BLaER1 treated with 17β-estradiol and CSF1 and Interleukin-3, amounts not matched to agents 10 nM and 100 nM (cell line): Measurements from ENCODE around the gene ENAH.

ENCODE experiments used
- H3K27ac ChIP-seq, 11 experiments: shearing (Covaris generic); formaldehyde crosslinking; 2 replicates each; pipeline ENCODE4 v1.8.1; 2022
- H3K27me3 ChIP-seq, 11 experiments: shearing (Covaris generic); formaldehyde crosslinking; 2 replicates each; pipeline ENCODE4 v1.8.1; 2022
- H3K36me3 ChIP-seq, 11 experiments: shearing (Covaris generic); formaldehyde crosslinking; 2 replicates each; pipeline ENCODE4 v1.8.1; 2022
- H3K4me1 ChIP-seq, 10 experiments: shearing (Covaris generic); formaldehyde crosslinking; 2 replicates each; pipeline ENCODE4 v1.8.1; 2022
- H3K4me2 ChIP-seq, 11 experiments: shearing (Covaris generic); formaldehyde crosslinking; 2 replicates each; pipeline ENCODE4 v1.8.1; 2022
- H3K4me3 ChIP-seq, 10 experiments: shearing (Covaris generic); formaldehyde crosslinking; 2 replicates each; pipeline ENCODE4 v1.8.1; 2022
- H3K9ac ChIP-seq, 11 experiments: shearing (Covaris generic); formaldehyde crosslinking; 2 replicates each; pipeline ENCODE4 v1.8.1; 2022
- H3K9me3 ChIP-seq, 11 experiments: shearing (Covaris generic); formaldehyde crosslinking; replicated peaks in 1 of 11; 2 replicates each; pipeline ENCODE4 v1.8.1; 2022
- H4K20me1 ChIP-seq, 11 experiments: shearing (Covaris generic); formaldehyde crosslinking; 2 replicates each; pipeline ENCODE4 v1.8.1; 2022
- Cebpa-rat ChIP-seq, 11 experiments: shearing (Covaris generic); IDR thresholded peaks; 2 replicates each; pipeline ENCODE4 v1.8.1; 2022

ENAH gene

DNA sequence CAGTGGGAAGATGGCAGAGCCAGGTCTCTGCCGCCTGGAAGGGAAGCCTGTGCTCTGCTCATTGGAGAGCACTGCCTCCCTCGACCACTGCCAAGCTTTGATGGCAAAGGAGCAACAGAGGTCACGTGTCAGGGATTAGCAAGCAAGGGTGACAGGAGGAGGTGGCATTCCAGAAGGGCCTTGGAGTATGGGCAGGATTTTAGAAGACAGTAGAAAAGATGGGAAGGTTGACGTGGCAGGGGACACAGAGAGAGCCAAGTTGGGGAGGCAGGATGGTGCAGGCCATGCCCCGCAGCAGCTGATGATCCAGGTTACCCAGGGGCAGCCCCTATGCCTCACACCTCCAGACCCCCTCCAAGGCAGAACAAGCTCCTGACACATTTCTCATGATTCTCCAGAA is 203.1 kb downstream of the ENAH start:
- Histone ChIP-seq H3K4me3 (no peak overlapping the region), H3K9me3 (0 out of 22 replicates have a peak, but pooled peaks cover 0 to 4% (median 0%) of the 10 kb centered on the region in 11 experiments), H3K36me3 (no peaks in the 10 kb centered on the region), H3K27ac (peak overlapping the region in 7 of 11 experiments; percentile 7 to 96 (median 13); a peak in 7 of 22 replicates), H4K20me1 (no peaks in the 10 kb centered on the region), H3K9ac (no peak overlapping the region), H3K27me3 (no peaks in the 10 kb centered on the region), H3K4me2 (peak overlapping the region in 5 of 11 experiments; percentile 5 to 86 (median 53); a peak in 9 of 22 replicates), H3K4me1 (peaks cover 46 to 88% (median 68%) of the 10 kb centered on the region in 10 experiments)
- no peak for TF ChIP-seq Cebpa-rat (IDR thresholded peaks at IDR 0.05)

DNA sequence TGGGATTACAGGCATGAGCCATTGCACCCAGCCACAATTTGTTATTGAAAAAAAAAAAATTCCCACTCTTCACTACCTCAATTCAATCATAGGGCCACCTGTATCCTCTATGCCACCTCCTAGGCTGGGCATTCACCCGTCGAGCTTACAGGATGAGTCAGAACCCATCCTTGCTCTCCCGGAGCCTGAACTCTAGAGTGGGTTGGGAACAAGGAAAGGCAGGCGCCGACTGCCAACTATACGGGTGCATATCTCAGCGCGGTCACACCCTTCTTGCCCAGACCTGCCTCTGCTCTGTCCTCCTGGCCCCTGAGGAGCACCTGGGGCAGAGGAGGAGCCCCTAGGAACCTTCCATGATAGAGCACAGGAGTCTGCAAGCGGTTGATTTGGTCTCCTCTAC is 203.7 kb downstream of the ENAH start:
- no peak overlapping the region for H3K4me3 ChIP-seq
- H3K9me3 ChIP-seq: peaks cover 0 to 8% (median 0%) of the 10 kb centered on the region in 11 experiments; a peak in 4 of 22 replicates
- peak overlapping the region in 3 of 11 experiments; percentile 53 to 86 (median 76); a peak in 7 of 22 replicates for H3K4me2 ChIP-seq
- no peaks in the 10 kb centered on the region for H4K20me1 ChIP-seq
- peaks cover 51 to 86% (median 68%) of the 10 kb centered on the region in 10 experiments for H3K4me1 ChIP-seq
- H3K36me3 ChIP-seq: no peaks in the 10 kb centered on the region
- no peaks in the 10 kb centered on the region for H3K27me3 ChIP-seq
- H3K9ac ChIP-seq: no peak overlapping the region
- no peak for TF ChIP-seq Cebpa-rat (IDR thresholded peaks at IDR 0.05)
- H3K27ac ChIP-seq: peak overlapping the region in 6 of 11 experiments; percentile 7 to 96 (median 14); a peak in 8 of 22 replicates

DNA sequence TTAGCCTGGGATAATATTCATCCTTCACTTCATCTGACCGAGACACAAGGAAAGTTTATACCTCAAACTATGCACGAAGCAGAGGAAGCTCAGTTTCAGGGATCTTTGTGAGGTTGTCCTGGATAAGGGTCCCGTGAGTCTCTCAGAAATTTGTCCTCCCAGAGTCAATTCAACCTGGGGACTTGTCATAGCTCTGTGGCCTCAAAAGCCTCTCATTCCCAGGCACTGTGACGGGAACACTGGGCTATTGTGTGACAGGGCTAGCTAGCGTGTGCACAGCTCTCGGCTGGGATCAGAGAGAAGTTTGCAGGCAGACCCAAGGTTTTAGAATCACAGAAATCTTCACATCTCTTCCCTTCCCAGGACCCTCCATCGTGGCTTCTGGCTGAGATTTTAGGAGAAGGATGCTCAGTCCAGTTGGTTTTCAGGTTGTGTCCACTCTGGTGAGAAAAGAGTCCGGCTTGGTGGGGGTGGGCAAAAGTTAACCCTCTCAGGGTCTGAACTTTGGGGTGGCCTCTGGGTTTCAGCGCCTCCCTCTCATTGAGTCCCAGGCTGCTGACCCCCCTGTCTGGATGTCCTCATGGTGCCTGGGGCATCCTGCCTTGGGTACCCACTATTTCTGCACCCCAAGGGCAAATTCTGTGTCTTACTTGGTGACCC is 204.6 kb downstream of the ENAH start:
- TF ChIP-seq Cebpa-rat (IDR thresholded peaks at IDR 0.05): no peak
- Histone ChIP-seq H3K36me3 (no peaks in the 10 kb centered on the region), H3K4me1 (peaks cover 56 to 87% (median 70%) of the 10 kb centered on the region in 10 experiments), H3K4me3 (no peak overlapping the region), H3K27me3 (no peaks in the 10 kb centered on the region), H3K4me2 (peak overlapping the region in 9 of 11 experiments; percentile 76 to 93 (median 86); a peak in 14 of 22 replicates), H3K27ac (peak overlapping the region in 7 of 11 experiments; percentile 44 to 99 (median 96); a peak in 11 of 22 replicates), H4K20me1 (no peaks in the 10 kb centered on the region), H3K9me3 (peaks cover 0 to 15% (median 3%) of the 10 kb centered on the region in 11 experiments; a peak in 4 of 22 replicates), H3K9ac (peak overlapping the region in 1 of 11 experiments; percentile 78; a peak in 1 of 22 replicates)

DNA sequence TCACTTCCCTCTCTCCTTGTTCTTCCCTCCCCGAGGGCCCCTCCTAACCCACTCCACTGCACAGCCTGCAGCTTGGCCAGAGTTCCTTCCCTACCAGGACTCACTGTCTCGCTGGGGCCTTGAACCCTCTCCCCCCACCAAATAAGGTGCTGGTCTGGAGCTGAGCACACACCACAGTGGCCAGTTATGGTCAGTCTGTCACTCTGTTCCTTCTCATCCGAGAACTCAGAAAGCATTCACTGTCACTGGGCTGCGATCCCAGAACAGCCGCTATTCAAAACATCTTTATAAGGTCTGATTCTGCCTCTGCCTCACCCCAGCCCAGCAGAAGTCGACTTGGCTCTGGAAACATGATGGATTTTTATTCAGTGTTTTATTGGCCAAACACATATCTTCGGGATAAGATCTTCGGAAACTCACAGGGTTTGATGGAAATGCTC is 205.3 kb downstream of the ENAH start:
- Histone ChIP-seq H3K27me3 (no peaks in the 10 kb centered on the region), H3K36me3 (no peaks in the 10 kb centered on the region), H3K4me1 (peaks cover 62 to 93% (median 76%) of the 10 kb centered on the region in 10 experiments), H4K20me1 (no peaks in the 10 kb centered on the region), H3K4me2 (peak overlapping the region; percentile 76 to 93 (median 86)), H3K9me3 (peaks cover 0 to 15% (median 3%) of the 10 kb centered on the region in 11 experiments; a peak in 4 of 22 replicates), H3K9ac (peak overlapping the region in 10 of 11 experiments; percentile 5 to 86 (median 78); a peak in 11 of 22 replicates), H3K27ac (peak overlapping the region in 9 of 11 experiments; percentile 91 to 99 (median 96); a peak in 17 of 22 replicates), H3K4me3 (no peak overlapping the region)
- TF ChIP-seq Cebpa-rat (IDR thresholded peaks at IDR 0.05): no peak

DNA sequence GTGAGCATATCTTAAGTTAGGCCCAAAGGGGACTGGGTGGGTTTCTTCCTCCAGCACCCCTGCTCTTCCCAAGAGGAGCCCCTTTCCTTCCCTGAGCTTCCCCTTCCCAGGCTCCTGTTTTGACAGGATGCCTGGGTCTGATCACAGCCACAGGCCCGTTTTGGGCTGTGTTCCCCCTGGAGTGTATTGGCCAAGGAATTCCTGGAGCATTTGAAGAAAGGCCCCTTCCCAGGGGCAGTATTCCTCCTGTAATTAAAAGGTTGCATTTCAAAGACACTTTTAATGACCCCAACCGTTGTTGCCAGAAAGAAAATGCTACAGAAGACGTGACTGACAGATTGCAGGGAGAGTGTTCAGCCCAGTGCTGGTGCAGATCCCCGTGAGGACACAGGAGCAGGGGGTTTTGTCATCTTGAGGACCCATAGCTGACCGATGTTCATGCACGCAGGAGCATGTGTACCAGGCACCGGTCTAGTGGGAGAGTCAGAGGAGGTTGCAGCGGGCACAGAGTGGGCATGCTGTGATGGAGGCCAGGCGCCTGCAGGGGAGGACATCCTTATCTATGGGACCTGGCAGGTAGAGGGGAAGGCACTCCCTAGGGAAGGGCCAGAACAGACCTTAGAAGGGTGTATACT is 205.8 kb downstream of the ENAH start:
- TF ChIP-seq Cebpa-rat (IDR thresholded peaks at IDR 0.05): no peak
- peaks cover 0 to 11% (median 3%) of the 10 kb centered on the region in 11 experiments; a peak in 4 of 22 replicates for H3K9me3 ChIP-seq
- peak overlapping the region; percentile 9 to 99 (median 96); a peak in 21 of 22 replicates for H3K27ac ChIP-seq
- H3K4me2 ChIP-seq: peak overlapping the region; percentile 76 to 93 (median 86)
- H3K36me3 ChIP-seq: no peaks in the 10 kb centered on the region
- H3K9ac ChIP-seq: peak overlapping the region in 10 of 11 experiments; percentile 5 to 86 (median 78); a peak in 18 of 22 replicates
- H3K27me3 ChIP-seq: no peaks in the 10 kb centered on the region
- H3K4me1 ChIP-seq: peaks cover 66 to 97% (median 82%) of the 10 kb centered on the region in 10 experiments
- H3K4me3 ChIP-seq: no peak overlapping the region
- no peaks in the 10 kb centered on the region for H4K20me1 ChIP-seq

DNA sequence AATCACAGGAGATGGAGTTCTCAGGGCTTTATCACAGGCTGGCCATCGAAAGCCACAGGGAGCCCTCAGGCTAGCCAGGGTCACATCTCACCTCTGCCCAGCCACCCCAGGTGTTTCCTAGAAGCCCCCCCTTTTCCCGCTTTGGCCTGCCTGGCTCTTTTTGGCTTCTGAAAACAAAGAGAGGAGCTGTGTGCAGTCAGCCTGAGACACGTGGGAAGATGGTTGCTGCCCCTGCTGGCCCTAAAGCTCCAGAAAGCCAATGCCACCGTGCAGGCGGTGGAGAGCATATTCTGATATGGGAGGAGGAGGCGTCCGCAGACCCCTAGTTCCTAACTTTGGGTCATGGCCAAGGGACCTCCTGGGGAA is 206.3 kb downstream of the ENAH start:
- Histone ChIP-seq H3K9ac (peak overlapping the region; percentile 66 to 86 (median 78); a peak in 20 of 22 replicates), H3K27ac (peak overlapping the region; percentile 9 to 99 (median 96); a peak in 21 of 22 replicates), H3K4me2 (peak overlapping the region; percentile 76 to 93 (median 86)), H3K4me3 (peak overlapping the region in 3 of 10 experiments; percentile 3 to 22 (median 7); a peak in 1 of 20 replicates), H4K20me1 (no peaks in the 10 kb centered on the region), H3K4me1 (peaks cover 66 to 97% (median 83%) of the 10 kb centered on the region in 10 experiments), H3K9me3 (peaks cover 0 to 11% (median 0%) of the 10 kb centered on the region in 11 experiments; a peak in 4 of 22 replicates), H3K36me3 (no peaks in the 10 kb centered on the region), H3K27me3 (no peaks in the 10 kb centered on the region)
- no peak for TF ChIP-seq Cebpa-rat (IDR thresholded peaks at IDR 0.05)

DNA sequence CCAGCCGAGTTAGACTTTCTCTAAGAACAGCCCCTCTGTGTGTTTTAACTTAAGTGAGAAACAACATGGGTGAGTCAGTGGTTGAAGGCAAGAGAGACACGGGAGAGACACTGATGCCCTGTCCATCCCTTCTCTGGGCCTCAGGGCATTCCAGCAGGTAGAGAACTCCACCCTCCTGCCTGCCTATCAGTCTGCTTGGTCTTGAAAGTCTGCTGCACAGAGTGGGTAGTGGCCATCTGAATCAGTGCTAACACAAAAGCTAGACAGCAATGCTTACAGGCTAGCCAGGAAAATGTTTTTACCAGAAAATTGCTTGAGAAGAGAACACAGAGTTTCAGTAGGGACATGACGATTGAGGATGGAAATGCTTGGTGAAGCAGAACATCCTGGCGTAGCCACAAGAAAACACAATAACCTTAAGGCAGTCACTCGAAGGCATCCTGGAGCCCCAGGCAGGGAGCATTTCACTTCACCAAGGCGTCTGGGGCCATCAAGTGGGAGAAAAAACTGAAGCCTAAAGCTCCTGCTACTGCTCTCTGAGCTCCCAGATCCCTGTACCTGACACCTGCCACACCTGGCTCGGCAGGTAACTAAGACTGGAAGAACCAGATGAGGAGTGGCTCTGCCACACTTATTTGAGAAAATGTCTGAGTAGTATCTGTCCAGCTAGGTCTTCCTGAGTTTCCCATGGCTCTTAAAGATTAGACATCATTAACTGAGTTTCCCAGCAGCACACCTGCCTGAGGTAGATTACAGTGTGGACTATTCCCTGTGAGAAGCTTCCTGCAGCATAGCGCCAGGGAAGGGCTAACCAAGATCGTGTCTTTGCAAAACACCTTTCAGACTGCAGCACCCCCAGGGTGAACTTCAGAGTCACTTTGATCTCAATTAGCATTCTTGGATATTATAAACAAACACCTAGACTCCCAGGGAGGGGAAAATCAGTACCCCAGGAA is 207.0 kb downstream of the ENAH start:
- no peak for TF ChIP-seq Cebpa-rat (IDR thresholded peaks at IDR 0.05)
- H3K36me3 ChIP-seq: no peaks in the 10 kb centered on the region
- H3K4me3 ChIP-seq: peak overlapping the region in 4 of 10 experiments; percentile 3 to 22 (median 12); a peak in 6 of 20 replicates
- H4K20me1 ChIP-seq: no peaks in the 10 kb centered on the region
- no peaks in the 10 kb centered on the region for H3K27me3 ChIP-seq
- H3K4me1 ChIP-seq: peaks cover 62 to 97% (median 84%) of the 10 kb centered on the region in 10 experiments
- peak overlapping the region; percentile 66 to 86 (median 78) for H3K9ac ChIP-seq
- H3K27ac ChIP-seq: peak overlapping the region; percentile 85 to 99 (median 96)
- H3K9me3 ChIP-seq: peaks cover 0 to 11% (median 0%) of the 10 kb centered on the region in 11 experiments; a peak in 4 of 22 replicates
- H3K4me2 ChIP-seq: peak overlapping the region; percentile 76 to 93 (median 86)

DNA sequence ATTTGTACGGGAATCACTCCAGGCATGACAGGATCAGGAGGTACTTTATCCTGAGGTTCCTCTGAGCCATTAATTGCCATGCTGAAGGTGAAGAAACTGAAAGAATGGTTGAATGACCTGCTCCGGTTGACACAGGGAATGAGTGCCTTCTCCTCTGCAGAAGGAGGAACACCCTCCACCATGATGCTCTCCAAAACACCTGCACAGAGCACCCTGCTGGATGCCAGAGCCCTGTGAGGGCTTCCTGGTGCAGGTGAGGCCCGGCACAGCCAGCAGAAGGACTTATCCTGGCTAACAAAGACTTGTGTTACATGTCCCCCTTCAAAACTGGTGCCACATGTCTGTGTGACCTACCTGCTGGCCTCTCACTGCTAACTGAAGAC is 210.8 kb downstream of the ENAH start:
- Histone ChIP-seq H3K27me3 (no peaks in the 10 kb centered on the region), H3K36me3 (no peaks in the 10 kb centered on the region), H3K4me3 (no peak overlapping the region), H3K4me2 (peak overlapping the region; percentile 40 to 86 (median 76)), H4K20me1 (no peaks in the 10 kb centered on the region), H3K4me1 (peaks cover 62 to 78% (median 69%) of the 10 kb centered on the region in 10 experiments), H3K9ac (peak overlapping the region in 4 of 11 experiments; percentile 4 to 29 (median 12); a peak in 4 of 22 replicates), H3K27ac (peak overlapping the region in 9 of 11 experiments; percentile 0 to 99 (median 35); a peak in 13 of 22 replicates), H3K9me3 (peaks cover 0 to 11% (median 0%) of the 10 kb centered on the region in 11 experiments; a peak in 4 of 22 replicates)
- TF ChIP-seq Cebpa-rat (IDR thresholded peaks at IDR 0.05): no peak
